Tibial nerve (tissue), 3 donors: ENCODE data around the gene TP63.

Source experiments
- POLR2A ChIP-seq, 2 donors: fragments of 450-650 bp; IDR thresholded peaks; one replicate each; pipeline ENCODE4 v1.6.1; 2017; ENCODE audit warnings: antibody characterized with exemption in 2 of 2, mild to moderate bottlenecking in 2 of 2, moderate library complexity in 2 of 2
- TF ChIP-seq, protein P1 (sequence below), 5 experiments: fragments of 200-600 bp in 3 of 5; fragments of 450-650 bp in 2 of 5; sonication (generic) in 3 of 5; IDR thresholded peaks; one replicate each; pipeline ENCODE4 v1.5.1; 2016 to 2019; ENCODE audit warnings: antibody characterized with exemption in 5 of 5, mild to moderate bottlenecking in 3 of 5, moderate library complexity in 2 of 5

GRCh38 chr3:189786479-189787064 lies 155.4 kb downstream of the TP63 start:
- TF ChIP-seq POLR2A (IDR thresholded peaks at IDR 0.05) = no peak
- TF ChIP-seq, protein P1, sequence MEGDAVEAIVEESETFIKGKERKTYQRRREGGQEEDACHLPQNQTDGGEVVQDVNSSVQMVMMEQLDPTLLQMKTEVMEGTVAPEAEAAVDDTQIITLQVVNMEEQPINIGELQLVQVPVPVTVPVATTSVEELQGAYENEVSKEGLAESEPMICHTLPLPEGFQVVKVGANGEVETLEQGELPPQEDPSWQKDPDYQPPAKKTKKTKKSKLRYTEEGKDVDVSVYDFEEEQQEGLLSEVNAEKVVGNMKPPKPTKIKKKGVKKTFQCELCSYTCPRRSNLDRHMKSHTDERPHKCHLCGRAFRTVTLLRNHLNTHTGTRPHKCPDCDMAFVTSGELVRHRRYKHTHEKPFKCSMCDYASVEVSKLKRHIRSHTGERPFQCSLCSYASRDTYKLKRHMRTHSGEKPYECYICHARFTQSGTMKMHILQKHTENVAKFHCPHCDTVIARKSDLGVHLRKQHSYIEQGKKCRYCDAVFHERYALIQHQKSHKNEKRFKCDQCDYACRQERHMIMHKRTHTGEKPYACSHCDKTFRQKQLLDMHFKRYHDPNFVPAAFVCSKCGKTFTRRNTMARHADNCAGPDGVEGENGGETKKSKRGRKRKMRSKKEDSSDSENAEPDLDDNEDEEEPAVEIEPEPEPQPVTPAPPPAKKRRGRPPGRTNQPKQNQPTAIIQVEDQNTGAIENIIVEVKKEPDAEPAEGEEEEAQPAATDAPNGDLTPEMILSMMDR (IDR thresholded peaks at IDR 0.05) = peak in 1 of 5 experiments; percentile 8
